ENCODE results near the gene CUEDC1.

Gene CUEDC1

GRCh38 chr17:57955183-57955931 lies at the start of gene CUEDC1:
Gene CUEDC1, minus strand, starts transcription at chr17:57955412. Its CDS starts 69,848 bp downstream, at chr17:57885564.
- peak; percentile 69 for DNase-seq

GRCh38 chr17:58004060-58004459 lies 48.8 kb upstream of the CUEDC1 start:
- no peak for DNase-seq

- DNase-seq = no peak
These were observed 47.8 kb upstream of the CUEDC1 start for GRCh38 chr17:58002973-58003372.

GRCh38 chr17:58002154-58002948 lies 47.1 kb upstream of the CUEDC1 start:
- DNase-seq = no peak

GRCh38 chr17:58001461-58002124 lies 46.4 kb upstream of the CUEDC1 start:
- no peak for DNase-seq

- peak; percentile 63 for DNase-seq
These were observed 44.3 kb upstream of the CUEDC1 start for GRCh38 chr17:57999496-58000017.

- DNase-seq = no peak
These were observed 43.8 kb upstream of the CUEDC1 start for GRCh38 chr17:57999010-57999495.

- DNase-seq = no peak
These were observed 42.0 kb upstream of the CUEDC1 start for GRCh38 chr17:57997085-57997809.

- peak; percentile 78 for DNase-seq
These were observed 40.1 kb upstream of the CUEDC1 start for GRCh38 chr17:57995076-57995956.

GRCh38 chr17:57994436-57994835 lies 39.2 kb upstream of the CUEDC1 start:
- DNase-seq = no peak

- no peak for DNase-seq
These were observed 38.5 kb upstream of the CUEDC1 start for GRCh38 chr17:57993471-57994365.

- no peak for DNase-seq
These were observed 36.3 kb upstream of the CUEDC1 start for GRCh38 chr17:57991537-57991936.

GRCh38 chr17:57990037-57990436 lies 34.8 kb upstream of the CUEDC1 start:
- DNase-seq = no peak

GRCh38 chr17:57988301-57989250 lies 33.4 kb upstream of the CUEDC1 start:
- peak; percentile 77 for DNase-seq

GRCh38 chr17:57987581-57988300 lies 32.5 kb upstream of the CUEDC1 start, which contains the start of gene VEZF1:
Gene VEZF1, minus strand, starts transcription at chr17:57988254. Its CDS starts 143 bp downstream, at chr17:57988111.
- DNase-seq = peak; percentile 72

GRCh38 chr17:57986841-57987580 lies 31.8 kb upstream of the CUEDC1 start:
- DNase-seq = peak; percentile 67

GRCh38 chr17:57985675-57985974 lies 30.4 kb upstream of the CUEDC1 start:
- DNase-seq = peak; percentile 59
